Right atrium auricular region (tissue), 2 donors: ENCODE data around the gene CBLL2. TPM values are rescaled to one million over a fixed set of nuclear protein-coding genes. Genes with fewer than 3 reads are reported as not detected.

Source experiments
- DNase-seq: peaks from one replicate; pipeline ENCODE4 v3.0.0-alpha.2; 2019; ENCODE audit warnings: low spot score
- H3K27ac ChIP-seq, 2 donors: fragments of 200-600 bp; sonication (generic); 1 replicate in 1 of 2; 2 replicates in 1 of 2; pipeline ENCODE4 v1.5.1; 2016 to 2019
- H3K27me3 ChIP-seq, 2 donors: fragments of 200-600 bp; sonication (generic); one replicate each; pipeline versions ENCODE4 v1.5.1 to v1.6.0; 2017 to 2019
- H3K36me3 ChIP-seq: fragments of 200-600 bp; sonication (generic); one replicate; pipeline ENCODE4 v1.5.1; 2016
- H3K4me1 ChIP-seq, 2 donors: fragments of 200-600 bp; sonication (generic); one replicate each; pipeline versions ENCODE4 v1.5.1 to v1.6.0; 2017 to 2019
- H3K4me3 ChIP-seq, 2 donors: fragments of 200-600 bp; sonication (generic); 1 replicate in 1 of 2; 2 replicates in 1 of 2; pipeline ENCODE4 v1.5.1; 2017 to 2019; ENCODE audit warnings: mild to moderate bottlenecking in 1 of 2, moderate library complexity in 1 of 2
- H3K9me3 ChIP-seq, 2 donors: fragments of 200-600 bp; sonication (generic); one replicate each; pipeline ENCODE4 v1.5.1; 2019
- CTCF ChIP-seq, 2 donors: fragments of 200-600 bp; sonication (generic); IDR thresholded peaks; one replicate each; pipeline ENCODE4 v1.5.1; 2019; ENCODE audit warnings: antibody characterized with exemption in 2 of 2
- total RNA-seq, 2 donors: library from RNA; depleted of rRNA; stranded (reverse); fragments of >200 nt; gene quantifications; one replicate each; pipeline ENCODE4 v1.1.0, GENCODE V29; 2016

CBLL2 gene
- total RNA-seq, 2 donors from 2014 or later, result not detected

- Histone ChIP-seq H3K4me3 (no peak overlapping the region), H3K27me3 (no peaks in the 10 kb centered on the region), H3K9me3 (no peaks in the 10 kb centered on the region), H3K27ac (no peak overlapping the region), H3K36me3 (no peaks in the 10 kb centered on the region), H3K4me1 (no peaks in the 10 kb centered on the region)
- no peak for DNase-seq
- TF ChIP-seq CTCF (IDR thresholded peaks at IDR 0.05), result no peak
These were observed 42.0 kb downstream of the CBLL2 start for GRCh38 chrX:22314692-22315091.

- no peaks in the 10 kb centered on the region for H3K27me3 ChIP-seq
- no peak for TF ChIP-seq CTCF (IDR thresholded peaks at IDR 0.05)
- H3K27ac ChIP-seq, result no peak overlapping the region
- no peaks in the 10 kb centered on the region for H3K9me3 ChIP-seq
- no peak for DNase-seq
- no peaks in the 10 kb centered on the region for H3K4me1 ChIP-seq
- no peak overlapping the region for H3K4me3 ChIP-seq
- no peaks in the 10 kb centered on the region for H3K36me3 ChIP-seq
These were observed 42.4 kb downstream of the CBLL2 start for GRCh38 chrX:22315151-22315550.

GRCh38 chrX:22320236-22320873, 47.6 kb downstream of the CBLL2 start:
- no peak overlapping the region for H3K27ac ChIP-seq
- no peaks in the 10 kb centered on the region for H3K36me3 ChIP-seq
- TF ChIP-seq CTCF (IDR thresholded peaks at IDR 0.05), result no peak
- no peaks in the 10 kb centered on the region for H3K4me1 ChIP-seq
- H3K4me3 ChIP-seq, result no peak overlapping the region
- H3K27me3 ChIP-seq, result no peaks in the 10 kb centered on the region
- no peak for DNase-seq
- H3K9me3 ChIP-seq, result no peaks in the 10 kb centered on the region

- no peak for TF ChIP-seq CTCF (IDR thresholded peaks at IDR 0.05)
- H3K4me1 ChIP-seq, result no peaks in the 10 kb centered on the region
These were observed 50.8 kb downstream of the CBLL2 start for GRCh38 chrX:22323541-22323940.

More at GRCh38 chrX:22323541-22323940, 50.8 kb downstream of the CBLL2 start:
- no peaks in the 10 kb centered on the region for H3K36me3 ChIP-seq
- DNase-seq, result no peak
- no peaks in the 10 kb centered on the region for H3K27me3 ChIP-seq
- no peak overlapping the region for H3K4me3 ChIP-seq
- no peaks in the 10 kb centered on the region for H3K9me3 ChIP-seq
- no peak overlapping the region for H3K27ac ChIP-seq

Other genes with a start within 250 kb of the CBLL2 start
- gene PHEX, start 240.6 kb upstream of the CBLL2 start, total RNA-seq, result not detected